Coronary artery (tissue), 2 donors: ENCODE results near the gene GAS7.

Experiments used
- DNase-seq: peaks from one replicate; pipeline ENCODE4 v3.0.0-alpha.2; 2017; ENCODE audit warnings: low spot score
- H3K27ac ChIP-seq, 2 donors: fragments of 200-600 bp; sonication (generic); one replicate each; pipeline ENCODE4 v1.5.1; 2016 to 2019
- H3K4me3 ChIP-seq: fragments of 200-600 bp; sonication (generic); 2 replicates; pipeline ENCODE4 v1.5.1; 2016; ENCODE audit warnings: mild to moderate bottlenecking, moderate library complexity
- CTCF ChIP-seq: fragments of 200-600 bp; sonication (generic); IDR thresholded peaks from one replicate; pipeline ENCODE4 v1.5.1; 2019; ENCODE audit warnings: antibody characterized with exemption

GAS7 gene

GRCh38 chr17:10216213-10216938 lies 18.0 kb upstream of the GAS7 start:
- DNase-seq: no peak
- TF ChIP-seq CTCF: no peak
- no peak overlapping the region for H3K27ac ChIP-seq
- no peak overlapping the region for H3K4me3 ChIP-seq

- H3K27ac ChIP-seq: no peak overlapping the region
- no peak for DNase-seq
- TF ChIP-seq CTCF: no peak
- H3K4me3 ChIP-seq: no peak overlapping the region
These were observed 16.9 kb upstream of the GAS7 start for GRCh38 chr17:10215286-10215685.

- no peak for TF ChIP-seq CTCF
- Histone ChIP-seq H3K27ac (no peak overlapping the region), H3K4me3 (no peak overlapping the region)
- DNase-seq: no peak
These were observed 13.3 kb upstream of the GAS7 start for GRCh38 chr17:10211666-10212065.

GRCh38 chr17:10210151-10210574 lies 11.8 kb upstream of the GAS7 start:
- H3K4me3 ChIP-seq: no peak overlapping the region
- H3K27ac ChIP-seq: no peak overlapping the region
- DNase-seq: no peak
- TF ChIP-seq CTCF: no peak

GRCh38 chr17:10208604-10209193 lies 10.3 kb upstream of the GAS7 start:
- TF ChIP-seq CTCF: no peak
- Histone ChIP-seq H3K27ac (no peak overlapping the region), H3K4me3 (no peak overlapping the region)
- no peak for DNase-seq

- Histone ChIP-seq H3K27ac (no peak overlapping the region), H3K4me3 (no peak overlapping the region)
- TF ChIP-seq CTCF: no peak
- DNase-seq: no peak
These were observed 8.7 kb upstream of the GAS7 start for GRCh38 chr17:10207153-10207552.
